Lower leg skin (tissue), 3 donors: ENCODE measurements around the gene AUTS2.

Experiments
- POLR2A ChIP-seq, 2 donors: fragments of 450-650 bp; IDR thresholded peaks; one replicate each; pipeline ENCODE4 v1.6.1; 2016 to 2017; ENCODE audit warnings: antibody characterized with exemption in 2 of 2, mild to moderate bottlenecking in 1 of 2, moderate library complexity in 1 of 2
- TF ChIP-seq, protein P1 (sequence below), 3 donors: fragments of 450-650 bp; IDR thresholded peaks; one replicate each; pipeline ENCODE4 v1.5.1; 2016; ENCODE audit warnings: antibody characterized with exemption in 3 of 3, mild to moderate bottlenecking in 3 of 3, moderate library complexity in 2 of 3

DNA sequence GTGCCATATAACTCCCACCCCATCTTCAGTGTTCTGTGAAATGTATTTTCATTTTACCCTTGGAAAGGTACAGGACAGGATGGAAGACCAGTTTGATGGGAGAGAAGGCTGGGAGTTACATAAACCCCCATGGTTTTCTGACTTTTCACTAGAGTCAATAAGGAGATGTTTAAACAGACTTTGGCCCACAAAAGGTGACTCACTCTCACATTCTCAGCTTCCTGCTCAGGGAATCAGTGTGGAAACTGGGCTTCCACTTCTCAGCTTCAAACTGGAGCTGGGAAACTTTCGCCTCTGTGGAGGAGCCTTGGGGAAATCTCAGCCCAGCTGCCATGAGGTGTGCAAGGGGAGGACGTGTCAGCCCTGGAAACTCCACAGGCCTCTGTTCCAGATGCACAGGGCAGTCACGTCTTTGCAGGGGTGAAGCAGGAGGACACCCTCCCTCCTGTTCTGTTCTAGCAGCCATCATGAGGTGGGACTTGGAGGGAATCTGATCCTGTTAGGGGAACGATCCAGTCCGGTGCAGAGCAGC lies 973.2 kb downstream of the AUTS2 start:
- TF ChIP-seq, protein P1, sequence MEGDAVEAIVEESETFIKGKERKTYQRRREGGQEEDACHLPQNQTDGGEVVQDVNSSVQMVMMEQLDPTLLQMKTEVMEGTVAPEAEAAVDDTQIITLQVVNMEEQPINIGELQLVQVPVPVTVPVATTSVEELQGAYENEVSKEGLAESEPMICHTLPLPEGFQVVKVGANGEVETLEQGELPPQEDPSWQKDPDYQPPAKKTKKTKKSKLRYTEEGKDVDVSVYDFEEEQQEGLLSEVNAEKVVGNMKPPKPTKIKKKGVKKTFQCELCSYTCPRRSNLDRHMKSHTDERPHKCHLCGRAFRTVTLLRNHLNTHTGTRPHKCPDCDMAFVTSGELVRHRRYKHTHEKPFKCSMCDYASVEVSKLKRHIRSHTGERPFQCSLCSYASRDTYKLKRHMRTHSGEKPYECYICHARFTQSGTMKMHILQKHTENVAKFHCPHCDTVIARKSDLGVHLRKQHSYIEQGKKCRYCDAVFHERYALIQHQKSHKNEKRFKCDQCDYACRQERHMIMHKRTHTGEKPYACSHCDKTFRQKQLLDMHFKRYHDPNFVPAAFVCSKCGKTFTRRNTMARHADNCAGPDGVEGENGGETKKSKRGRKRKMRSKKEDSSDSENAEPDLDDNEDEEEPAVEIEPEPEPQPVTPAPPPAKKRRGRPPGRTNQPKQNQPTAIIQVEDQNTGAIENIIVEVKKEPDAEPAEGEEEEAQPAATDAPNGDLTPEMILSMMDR (IDR thresholded peaks at IDR 0.05) = no peak
- TF ChIP-seq POLR2A (IDR thresholded peaks at IDR 0.05) = no peak
